ENCODE results near the gene AVPR2.

DNA sequence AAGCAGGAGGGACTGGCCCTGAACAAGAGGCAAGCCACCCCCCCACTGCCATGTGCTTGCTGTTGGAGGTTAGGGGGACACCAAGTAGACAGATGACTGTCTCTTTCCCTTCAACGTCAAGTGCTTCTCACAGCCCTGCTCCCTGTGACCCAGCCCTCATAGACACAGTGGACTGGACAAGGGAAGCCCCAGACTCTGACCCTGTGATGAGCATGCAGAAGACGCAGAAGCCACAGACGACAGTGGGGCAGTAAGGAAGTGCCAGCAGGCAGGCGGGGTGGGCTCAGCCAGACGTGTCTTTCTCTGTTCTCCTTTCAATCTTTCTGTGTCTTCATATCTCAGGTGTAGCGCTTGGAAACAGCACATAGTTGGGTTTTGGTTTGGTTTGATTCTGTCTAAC is 16.1 kb upstream of the AVPR2 start:
- TF ChIP-seq CTCF (IDR thresholded peaks at IDR 0.05) (no peak), POLR2AphosphoS5 (IDR thresholded peaks at IDR 0.05) (no peak), POLR2A (IDR thresholded peaks at IDR 0.05) (no peak), EP300 (IDR thresholded peaks at IDR 0.05) (no peak)

All from upper lobe of left lung (tissue), 4 donors.